CD4-positive, CD25-positive, alpha-beta regulatory T cell (primary cell): Measurements from ENCODE around the gene QKI. TPM values are rescaled to one million over a fixed set of nuclear protein-coding genes. Genes with fewer than 3 reads are reported as not detected.

Source experiments
- ATAC-seq, 2 donors: fragments of 150-1000 bp; cut with Tn5 transposase; one replicate each; pipeline ENCODE4 v1.10.0; 2021; ENCODE audit warnings: low read depth in 2 of 2, moderate number of reproducible peaks in 2 of 2, moderate library complexity in 1 of 2
- DNase-seq, 3 donors: peaks; one replicate each; pipeline versions ENCODE4 v3.0.0 to v3.0.0-alpha.2; 2012 to 2022; ENCODE audit warnings: mixed read lengths in 1 of 3
- H3K27ac ChIP-seq: one replicate; pipeline ENCODE4 v1.7.0; 2013; ENCODE audit warnings: mild to moderate bottlenecking, low read length; ENCODE audit not compliant: insufficient read depth, poor library complexity, severe bottlenecking
- H3K27me3 ChIP-seq: one replicate; pipeline ENCODE4 v1.7.0; 2013; ENCODE audit warnings: low read length; ENCODE audit not compliant: control insufficient read depth, insufficient read depth
- H3K36me3 ChIP-seq: one replicate; pipeline ENCODE4 v1.7.0; 2013; ENCODE audit warnings: mild to moderate bottlenecking, low read length, moderate library complexity; ENCODE audit not compliant: control insufficient read depth, insufficient read depth
- H3K4me1 ChIP-seq: 2 replicates; pipeline ENCODE4 v1.7.0; 2013; ENCODE audit warnings: mild to moderate bottlenecking, low read length; ENCODE audit not compliant: insufficient read depth, control insufficient read depth, poor library complexity, severe bottlenecking
- H3K4me3 ChIP-seq: one replicate; pipeline ENCODE4 v1.7.0; 2013; ENCODE audit warnings: low read depth, mild to moderate bottlenecking, low read length, moderate library complexity
- H3K9me3 ChIP-seq, 2 experiments: 1 replicate in 1 of 2; 2 replicates in 1 of 2; pipeline ENCODE4 v1.7.0; 2013; ENCODE audit warnings: low read length in 2 of 2, mild to moderate bottlenecking in 1 of 2, moderate library complexity in 1 of 2; ENCODE audit not compliant: control insufficient read depth in 2 of 2
- H3K27ac Mint-ChIP-seq, 3 donors: one replicate each; pipeline ENCODE4 v1.8.0; 2020 to 2022; ENCODE audit warnings: mild to moderate bottlenecking in 3 of 3, mixed read lengths in 3 of 3, moderate library complexity in 2 of 3
- H3K27me3 Mint-ChIP-seq: one replicate; pipeline ENCODE4 v1.8.0; 2022; ENCODE audit warnings: mild to moderate bottlenecking, mixed read lengths
- H3K36me3 Mint-ChIP-seq: one replicate; pipeline ENCODE4 v1.8.0; 2020; ENCODE audit warnings: mixed read lengths
- H3K4me1 Mint-ChIP-seq, 4 donors: one replicate each; pipeline ENCODE4 v1.8.0; 2020 to 2022; ENCODE audit warnings: mixed read lengths in 4 of 4, mild to moderate bottlenecking in 1 of 4
- H3K4me3 Mint-ChIP-seq, 4 donors: one replicate each; pipeline ENCODE4 v1.8.0; 2020 to 2022; ENCODE audit warnings: mild to moderate bottlenecking in 4 of 4, mixed read lengths in 4 of 4, moderate library complexity in 3 of 4
- H3K9me3 Mint-ChIP-seq, 7 donors: one replicate each; pipeline ENCODE4 v1.8.0; 2020 to 2022; ENCODE audit warnings: mixed read lengths in 7 of 7, mild to moderate bottlenecking in 3 of 7, moderate library complexity in 2 of 7
- polyA plus RNA-seq, 4 donors: library from polyadenylated mRNA; unstranded; fragments of 300-500 nt; fragmentation: Illumina TruSeq; gene quantifications; one replicate each; pipeline ENCODE4 v1.2.3, GENCODE V29; 2021
- total RNA-seq: library from RNA; stranded (reverse); gene quantifications from one replicate; pipeline ENCODE4 v1.2.3, GENCODE V29; 2022

The QKI gene
- total and polyA plus RNA-seq, 5 donors from 2014 or later, result 10.0 to 89.7 (median 17.2) TPM

DNA sequence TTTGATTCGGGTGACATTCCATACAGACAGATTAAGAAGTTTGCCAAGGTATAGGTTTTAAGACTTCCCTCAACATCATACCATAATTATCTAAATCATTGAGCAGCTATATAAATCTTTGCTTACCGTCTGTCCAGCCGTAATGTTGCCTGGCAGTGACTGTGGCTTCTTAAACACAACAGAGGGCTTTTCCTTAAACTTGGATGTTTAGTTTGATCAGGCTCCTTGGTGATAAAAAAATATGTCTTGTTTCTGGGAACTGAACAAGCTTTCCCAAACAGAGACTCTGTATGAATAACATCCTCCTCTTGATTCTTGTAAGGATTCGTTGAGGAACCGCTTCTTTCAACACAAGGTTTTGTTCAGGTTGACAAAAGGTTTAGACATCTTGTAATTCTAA is 130.9 kb downstream of the QKI start:
- Mint-ChIP-seq H3K4me1 (peaks cover 15 to 30% (median 20%) of the 10 kb centered on the region in 4 donors), H3K27ac (no peak overlapping the region), H3K36me3 (peaks cover 3% of the 10 kb centered on the region), H3K9me3 (no peaks in the 10 kb centered on the region), H3K4me3 (no peak overlapping the region), H3K27me3 (no peaks in the 10 kb centered on the region)
- Histone ChIP-seq H3K36me3 (no peaks in the 10 kb centered on the region), H3K27me3 (no peaks in the 10 kb centered on the region), H3K27ac (no peak overlapping the region), H3K4me3 (no peak overlapping the region), H3K9me3 (no peaks in the 10 kb centered on the region), H3K4me1 (no peaks in the 10 kb centered on the region)
- no peak for ATAC-seq
- DNase-seq, result no peak

- Mint-ChIP-seq H3K27ac (peak overlapping the region in 1 of 3 donors; percentile 82), H3K27me3 (no peaks in the 10 kb centered on the region), H3K9me3 (no peaks in the 10 kb centered on the region), H3K4me3 (no peak overlapping the region), H3K4me1 (peaks cover 10 to 29% (median 18%) of the 10 kb centered on the region in 4 donors), H3K36me3 (peaks cover under 1% of the 10 kb centered on the region)
- Histone ChIP-seq H3K36me3 (no peaks in the 10 kb centered on the region), H3K27ac (no peak overlapping the region), H3K27me3 (no peaks in the 10 kb centered on the region), H3K4me1 (no peaks in the 10 kb centered on the region), H3K4me3 (no peak overlapping the region), H3K9me3 (no peaks in the 10 kb centered on the region)
- DNase-seq (no peak), ATAC-seq (no peak)
These were observed 132.8 kb downstream of the QKI start for GRCh38 chr6:163547287-163547686.

DNA sequence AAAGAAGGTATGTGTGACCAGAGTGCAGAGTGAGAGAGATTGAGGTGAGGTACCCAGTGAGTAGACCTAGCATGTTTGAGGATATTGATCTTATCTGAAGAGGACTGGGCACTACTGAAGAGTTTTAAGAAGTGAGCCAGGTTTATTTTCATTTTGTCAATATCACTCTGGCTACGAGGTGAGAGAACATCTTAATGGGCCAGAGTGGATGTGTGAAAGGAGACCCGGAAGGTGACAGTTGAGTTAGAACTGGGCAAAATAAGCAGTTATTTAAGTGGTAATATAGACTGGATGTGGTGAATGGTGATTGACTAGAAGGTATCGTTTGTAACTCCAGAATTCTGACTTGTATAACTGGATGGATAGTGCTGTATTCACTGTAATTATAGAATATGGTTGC is 134.1 kb downstream of the QKI start:
- DNase-seq (no peak), ATAC-seq (no peak)
- Mint-ChIP-seq H3K27me3 (no peaks in the 10 kb centered on the region), H3K4me1 (peaks cover 11 to 29% (median 17%) of the 10 kb centered on the region in 4 donors), H3K4me3 (no peak overlapping the region), H3K9me3 (no peaks in the 10 kb centered on the region), H3K27ac (peak overlapping the region in 1 of 3 donors; percentile 8), H3K36me3 (peaks cover 3% of the 10 kb centered on the region)
- H3K4me3 ChIP-seq, result no peak overlapping the region
- no peaks in the 10 kb centered on the region for H3K4me1 ChIP-seq
- H3K9me3 ChIP-seq, result no peaks in the 10 kb centered on the region
- H3K36me3 ChIP-seq, result no peaks in the 10 kb centered on the region
- no peak overlapping the region for H3K27ac ChIP-seq
- H3K27me3 ChIP-seq, result no peaks in the 10 kb centered on the region

DNA sequence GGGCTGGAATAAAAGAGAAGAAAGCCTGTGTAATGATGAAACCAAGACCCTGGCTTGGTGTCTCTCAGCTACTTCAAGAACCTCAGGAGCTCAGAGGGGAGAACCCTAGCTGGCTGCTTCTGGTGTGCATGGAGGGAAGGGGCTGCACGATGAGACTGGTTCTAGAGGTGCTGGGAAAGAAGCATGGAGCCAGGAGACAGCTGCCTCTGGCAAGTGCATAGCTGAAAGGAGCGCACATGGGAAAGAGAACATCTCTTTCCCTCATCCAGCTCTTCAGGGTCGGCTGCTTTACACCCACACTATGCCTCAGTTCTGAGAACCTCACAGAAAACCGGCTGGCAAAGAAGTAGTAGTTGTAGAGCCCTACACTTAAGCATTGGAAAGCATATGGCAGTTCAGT is 139.5 kb downstream of the QKI start:
- no peak for ATAC-seq
- H3K36me3 Mint-ChIP-seq, result peaks cover 14% of the 10 kb centered on the region
- Histone ChIP-seq H3K27me3 (no peaks in the 10 kb centered on the region), H3K9me3 (no peaks in the 10 kb centered on the region), H3K4me1 (no peaks in the 10 kb centered on the region), H3K27ac (no peak overlapping the region), H3K4me3 (no peak overlapping the region), H3K36me3 (peaks cover 3% of the 10 kb centered on the region)
- peaks cover 13 to 29% (median 22%) of the 10 kb centered on the region in 4 donors for H3K4me1 Mint-ChIP-seq
- peaks cover 0 to 5% (median 0%) of the 10 kb centered on the region in 7 donors for H3K9me3 Mint-ChIP-seq
- H3K4me3 Mint-ChIP-seq, result no peak overlapping the region
- no peaks in the 10 kb centered on the region for H3K27me3 Mint-ChIP-seq
- H3K27ac Mint-ChIP-seq, result no peak overlapping the region
- no peak for DNase-seq

DNA sequence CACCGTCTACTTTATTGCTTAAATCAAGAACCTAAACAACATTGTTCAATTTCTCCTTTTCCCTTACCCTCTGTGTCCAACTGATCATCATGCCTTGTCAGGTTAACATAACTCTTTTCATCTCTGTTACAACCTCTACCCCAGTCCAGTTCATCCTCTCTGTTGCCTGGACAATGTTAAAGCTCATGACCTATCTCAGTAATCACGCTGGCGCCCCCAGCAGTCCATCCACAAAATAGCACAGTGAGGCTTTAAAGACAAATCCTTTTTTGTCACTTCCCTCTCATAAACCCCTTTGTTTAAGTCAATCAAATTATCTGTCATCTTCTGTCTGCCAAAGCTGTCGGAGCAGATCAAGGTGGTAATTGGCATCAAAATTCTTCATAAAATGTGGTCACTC is 140.1 kb downstream of the QKI start:
- peaks cover 3% of the 10 kb centered on the region for H3K36me3 ChIP-seq
- no peaks in the 10 kb centered on the region for H3K9me3 ChIP-seq
- Mint-ChIP-seq H3K9me3 (peaks cover 0 to 5% (median 0%) of the 10 kb centered on the region in 7 donors), H3K27me3 (no peaks in the 10 kb centered on the region), H3K4me1 (peaks cover 13 to 28% (median 22%) of the 10 kb centered on the region in 4 donors), H3K36me3 (peaks cover 15% of the 10 kb centered on the region), H3K27ac (no peak overlapping the region), H3K4me3 (no peak overlapping the region)
- peak; percentile 22 to 69 (median 51) for DNase-seq
- no peaks in the 10 kb centered on the region for H3K27me3 ChIP-seq
- peak; percentile 46 to 58 for ATAC-seq
- no peaks in the 10 kb centered on the region for H3K4me1 ChIP-seq
- H3K27ac ChIP-seq, result no peak overlapping the region
- no peak overlapping the region for H3K4me3 ChIP-seq

DNA sequence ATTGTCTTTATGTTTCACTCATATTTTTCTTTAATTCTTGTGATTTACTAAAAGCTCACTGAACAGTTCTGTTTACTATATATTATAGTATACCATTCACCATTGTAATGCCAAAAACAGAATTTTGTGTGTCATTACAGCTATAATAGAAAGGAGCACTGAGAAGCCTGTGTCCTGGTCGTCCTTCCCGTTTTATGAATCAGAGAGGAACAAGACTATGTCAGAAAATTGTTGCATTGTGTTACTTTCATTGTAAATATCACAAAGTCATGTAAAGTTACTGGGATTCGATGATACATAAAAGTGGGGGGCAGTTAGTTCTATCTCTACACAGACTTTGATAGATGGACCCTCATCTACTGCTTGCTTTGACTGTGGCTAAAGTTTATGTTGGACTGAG is 145.1 kb downstream of the QKI start:
- Histone ChIP-seq H3K4me3 (no peak overlapping the region), H3K9me3 (no peaks in the 10 kb centered on the region), H3K27ac (no peak overlapping the region), H3K36me3 (peaks cover 17% of the 10 kb centered on the region), H3K27me3 (no peaks in the 10 kb centered on the region), H3K4me1 (no peaks in the 10 kb centered on the region)
- Mint-ChIP-seq H3K27me3 (no peaks in the 10 kb centered on the region), H3K9me3 (peaks cover 0 to 5% (median 0%) of the 10 kb centered on the region in 7 donors), H3K4me3 (no peak overlapping the region), H3K27ac (no peak overlapping the region), H3K36me3 (peaks cover 26% of the 10 kb centered on the region), H3K4me1 (peaks cover 3 to 16% (median 7%) of the 10 kb centered on the region in 4 donors)
- DNase-seq, result no peak
- no peak for ATAC-seq

DNA sequence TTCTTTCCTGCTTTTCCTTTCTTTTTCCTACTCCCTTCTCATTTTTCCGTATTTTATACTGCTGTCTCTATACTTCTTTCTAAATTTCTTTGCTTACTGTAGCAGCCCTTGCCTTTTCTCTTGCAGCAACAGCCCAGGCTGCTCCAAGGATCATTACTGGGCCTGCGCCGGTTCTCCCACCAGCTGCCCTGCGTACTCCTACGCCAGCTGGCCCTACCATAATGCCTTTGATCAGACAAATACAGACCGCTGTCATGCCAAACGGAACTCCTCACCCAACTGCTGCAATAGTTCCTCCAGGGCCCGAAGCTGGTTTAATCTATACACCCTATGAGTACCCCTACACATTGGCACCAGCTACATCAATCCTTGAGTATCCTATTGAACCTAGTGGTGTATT is 148.8 kb downstream of the QKI start:
- H3K9me3 ChIP-seq, result no peaks in the 10 kb centered on the region
- Mint-ChIP-seq H3K27ac (peak overlapping the region in 1 of 3 donors; percentile 44), H3K4me1 (peaks cover 0 to 10% (median 1%) of the 10 kb centered on the region in 4 donors), H3K27me3 (no peaks in the 10 kb centered on the region), H3K9me3 (no peaks in the 10 kb centered on the region), H3K4me3 (no peak overlapping the region), H3K36me3 (peaks cover 31% of the 10 kb centered on the region)
- DNase-seq (no peak), ATAC-seq (no peak)
- H3K4me3 ChIP-seq, result no peak overlapping the region
- no peaks in the 10 kb centered on the region for H3K4me1 ChIP-seq
- H3K36me3 ChIP-seq, result peaks cover 17% of the 10 kb centered on the region
- no peaks in the 10 kb centered on the region for H3K27me3 ChIP-seq
- no peak overlapping the region for H3K27ac ChIP-seq

- Mint-ChIP-seq H3K27me3 (no peaks in the 10 kb centered on the region), H3K36me3 (peaks cover 23% of the 10 kb centered on the region), H3K9me3 (no peaks in the 10 kb centered on the region), H3K4me1 (peaks cover 0 to 4% (median 1%) of the 10 kb centered on the region in 4 donors), H3K27ac (no peak overlapping the region), H3K4me3 (no peak overlapping the region)
- no peaks in the 10 kb centered on the region for H3K27me3 ChIP-seq
- no peak overlapping the region for H3K27ac ChIP-seq
- no peak for DNase-seq
- peaks cover 14% of the 10 kb centered on the region for H3K36me3 ChIP-seq
- no peaks in the 10 kb centered on the region for H3K4me1 ChIP-seq
- no peak overlapping the region for H3K4me3 ChIP-seq
- ATAC-seq, result no peak
- H3K9me3 ChIP-seq, result no peaks in the 10 kb centered on the region
These were observed 150.0 kb downstream of the QKI start for GRCh38 chr6:163564534-163564933.
